A549 (cell line): ENCODE data around the gene MAMDC4.
"Not testable (repeated sequence)": the region's sequence is repeated elsewhere in the genome, so short reads cannot be mapped to it uniquely, and the experiment has no call there.

ENCODE experiments used
- MYC ChIP-seq: IDR thresholded peaks from 2 replicates; pipeline ENCODE4 v1.6.1; 2012; ENCODE audit warnings: mild to moderate bottlenecking, inconsistent platforms, low read length, improper control_type of control experiment, borderline replicate concordance
- SMC3 ChIP-seq: fragments of >200 bp; sonication (Bioruptor Twin); formaldehyde crosslinking; IDR thresholded peaks from 3 replicates; pipeline ENCODE4 v1.6.1; 2018; ENCODE audit warnings: inconsistent platforms

- TF ChIP-seq MYC, SMC3: not testable (repeated sequence)
These were observed 30.8 kb downstream of the MAMDC4 start for GRCh38 chr9:136882947-136883283.
